DMS153 (cell line): ENCODE measurements around the gene AKR7A3.
"Not testable (repeated sequence)": the region's sequence is repeated elsewhere in the genome, so short reads cannot be mapped to it uniquely, and the experiment has no call there.

Experiments used
- DNase-seq: peaks from one replicate; lab custom pipeline; 2025; lab: John Stamatoyannopoulos, UW

Gene AKR7A3

DNA sequence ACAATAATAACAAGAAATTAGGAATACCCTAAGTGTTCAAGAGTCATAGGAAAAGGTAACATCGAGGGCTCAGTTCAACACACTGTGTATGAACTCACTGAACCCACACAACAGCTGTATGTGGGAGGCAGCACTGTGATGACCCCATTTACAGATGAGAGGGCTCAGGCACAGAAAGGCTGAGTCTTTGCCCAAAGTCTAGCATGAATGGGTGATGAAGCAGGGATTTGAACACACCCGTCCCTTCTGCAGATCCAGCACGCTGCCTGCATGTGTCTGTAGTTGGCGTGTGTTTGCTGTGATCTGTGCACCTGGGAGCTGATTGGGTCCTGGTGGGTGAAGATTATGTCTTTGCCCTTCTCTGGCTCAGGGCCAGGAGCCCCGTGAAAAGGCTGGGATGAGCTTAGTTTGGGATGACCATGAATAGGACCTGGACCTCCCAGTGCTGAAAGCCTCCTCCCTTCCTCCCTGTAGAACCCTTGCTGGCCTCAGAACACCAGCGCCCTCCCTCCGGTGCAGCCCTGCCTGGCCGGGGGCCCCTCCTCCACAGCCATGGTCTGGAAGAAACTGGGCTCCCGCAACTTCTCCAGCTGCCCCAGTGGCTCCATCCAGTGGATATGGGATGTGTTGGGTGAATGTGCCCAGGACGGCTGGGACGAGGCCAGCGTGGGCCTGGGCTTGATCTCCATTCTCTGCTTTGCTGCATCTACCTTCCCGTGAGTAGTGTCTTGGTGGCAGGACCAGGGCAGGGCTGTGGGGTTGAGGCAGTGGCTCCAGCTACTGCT is 28.7 kb upstream of the AKR7A3 start:
- DNase-seq = no peak

DNA sequence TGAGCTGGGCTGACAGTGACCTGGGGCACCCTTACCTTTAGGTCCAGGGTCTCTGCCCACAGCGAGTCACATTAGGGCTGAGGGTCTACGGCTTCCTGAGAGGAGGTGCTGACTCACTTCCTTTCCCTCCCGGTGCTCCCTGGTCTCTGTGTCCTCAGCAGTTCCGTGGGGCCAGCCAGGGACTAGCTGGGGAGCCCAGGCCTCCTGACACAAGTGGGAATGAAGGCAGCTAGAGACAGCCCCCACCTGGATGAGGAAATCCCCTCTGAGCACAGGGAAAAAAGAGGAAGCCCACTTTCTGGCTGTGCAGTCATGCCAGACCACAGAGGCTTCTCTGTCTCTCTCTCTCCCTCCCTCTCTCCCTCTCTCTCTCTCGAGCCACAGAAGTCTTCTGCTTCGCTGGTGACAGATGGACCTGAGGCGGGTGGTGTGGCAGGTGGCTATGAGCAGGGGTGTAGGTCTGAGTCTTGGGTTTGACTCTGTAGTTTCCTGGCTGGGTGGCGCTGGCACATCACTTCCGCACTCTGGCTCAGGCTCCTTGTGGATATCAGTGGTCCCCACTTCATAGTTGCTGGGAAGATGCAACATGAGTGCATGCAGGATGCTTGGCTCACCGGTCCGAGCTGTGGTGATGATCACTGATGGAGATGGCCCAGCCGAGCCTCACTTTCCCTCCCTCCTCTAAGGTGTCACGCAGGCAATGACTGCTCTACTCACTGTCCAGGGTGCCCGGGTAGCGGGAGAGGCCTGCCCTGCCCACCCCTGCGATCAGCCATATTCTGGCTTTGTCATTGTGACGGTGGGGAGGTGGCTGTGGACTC is 27.0 kb upstream of the AKR7A3 start:
- DNase-seq = no peak

DNA sequence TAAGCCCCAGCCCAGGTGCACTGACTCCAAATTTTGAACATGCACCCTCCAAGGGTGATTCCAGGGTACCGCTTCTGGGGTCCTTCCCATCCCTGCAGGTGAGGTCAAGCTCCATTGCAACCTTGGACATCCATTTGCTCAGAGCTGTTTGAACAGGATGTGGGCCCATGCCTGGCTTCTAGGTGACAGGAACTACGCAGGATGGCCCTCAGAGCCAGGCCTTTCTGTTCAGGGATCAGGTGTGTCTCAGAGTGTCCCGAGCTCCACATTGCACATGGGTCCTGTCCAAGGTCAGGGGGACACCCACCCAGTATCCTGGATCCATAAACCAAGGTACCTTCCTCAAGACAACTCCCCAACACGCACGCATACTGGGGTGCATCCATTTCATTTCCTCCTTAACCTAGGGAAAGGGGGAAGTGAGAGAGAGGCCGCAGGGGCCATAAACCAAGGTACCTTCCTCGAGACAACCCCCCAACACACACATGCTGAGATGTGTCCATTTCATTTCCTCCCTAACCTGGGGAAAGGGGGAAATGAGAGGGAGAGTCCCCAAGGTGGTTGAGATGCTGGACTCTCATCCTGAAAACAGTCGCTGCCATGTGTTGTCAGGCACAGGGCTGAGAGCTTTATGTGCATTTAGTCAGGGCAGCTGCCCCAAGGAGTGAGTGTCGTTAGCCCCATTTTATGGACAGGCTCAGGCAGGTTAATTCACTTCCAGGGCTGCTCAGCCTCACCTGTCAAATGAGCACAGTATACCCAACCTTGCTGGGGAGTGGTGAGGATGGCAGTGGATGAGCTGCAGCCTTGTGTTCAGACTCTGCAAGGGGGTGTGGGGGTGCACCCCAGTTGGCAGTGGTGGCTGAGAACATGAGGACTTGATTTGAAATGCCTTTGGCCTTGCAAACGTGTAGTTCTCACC is 25.7 kb upstream of the AKR7A3 start:
- no peak for DNase-seq

DNA sequence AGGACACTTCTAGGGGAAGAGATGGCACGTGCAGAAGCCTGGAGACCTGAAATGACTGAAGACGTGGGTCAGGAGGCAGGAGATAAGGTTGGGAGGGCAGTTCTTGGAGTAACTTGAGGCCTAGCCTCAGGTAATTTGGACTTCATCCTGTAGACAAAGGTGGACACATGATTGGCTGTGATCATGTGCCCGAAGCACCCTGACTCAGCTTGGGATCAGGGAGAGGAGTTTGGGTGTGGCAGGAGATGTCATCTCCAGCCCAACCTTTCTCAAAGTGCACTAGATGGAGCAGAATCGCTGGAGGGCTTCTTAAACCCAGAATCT is 25.0 kb upstream of the AKR7A3 start:
- no peak for DNase-seq

DNA sequence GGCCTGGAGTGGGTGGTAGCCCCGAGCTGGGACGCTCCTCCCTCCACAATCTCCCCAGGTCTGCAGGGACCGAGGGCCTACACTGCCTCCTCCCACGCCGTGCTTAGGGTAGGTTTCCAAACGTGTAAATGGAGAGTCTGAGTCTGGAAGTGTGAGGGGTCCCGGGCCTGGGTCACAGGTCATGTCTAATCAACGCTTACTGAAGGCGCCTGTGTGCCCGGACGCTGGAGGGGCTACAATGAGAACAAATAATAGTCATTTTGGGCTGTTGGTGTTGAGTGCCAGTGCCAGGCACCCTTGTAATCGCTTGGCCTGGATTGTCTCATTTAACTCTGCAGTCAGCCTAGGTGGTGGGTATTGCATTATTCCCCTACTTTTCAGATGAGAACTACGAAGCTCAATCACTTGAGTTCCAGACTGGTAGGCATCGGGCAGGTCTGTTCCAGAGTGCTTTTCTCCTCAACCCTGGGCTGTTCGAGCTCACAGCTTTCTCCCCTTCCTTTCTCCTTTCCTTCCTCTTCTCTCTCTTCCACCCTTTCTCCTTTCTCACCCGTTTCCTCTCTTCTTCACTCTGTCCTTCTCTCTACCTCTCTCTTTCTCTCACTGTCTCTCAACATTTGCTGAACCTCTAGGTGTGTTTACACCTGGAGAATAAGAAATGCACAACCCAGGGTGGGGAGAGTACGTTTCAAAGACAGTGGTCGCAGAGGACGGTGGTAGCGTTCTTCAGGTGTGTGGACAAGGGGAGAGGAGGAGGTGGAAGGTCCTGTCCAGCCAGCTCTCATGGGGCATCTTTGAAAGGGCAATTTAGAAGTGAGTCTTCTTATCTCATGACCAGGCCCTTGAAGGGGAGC is 24.4 kb upstream of the AKR7A3 start:
- DNase-seq = no peak

GRCh38 chr1:19311931-19312781 is 23.6 kb upstream of the AKR7A3 start, which contains the start of the genes AKR7A2 and SLC66A1:
TSS of gene AKR7A2 (minus strand) at chr1:19312144. CDS start at chr1:19312124, 20 bp downstream.
TSS of gene SLC66A1 (plus strand) at chr1:19312326. CDS start at chr1:19317678, 5,352 bp downstream.
- DNase-seq = peak; percentile 77

DNA sequence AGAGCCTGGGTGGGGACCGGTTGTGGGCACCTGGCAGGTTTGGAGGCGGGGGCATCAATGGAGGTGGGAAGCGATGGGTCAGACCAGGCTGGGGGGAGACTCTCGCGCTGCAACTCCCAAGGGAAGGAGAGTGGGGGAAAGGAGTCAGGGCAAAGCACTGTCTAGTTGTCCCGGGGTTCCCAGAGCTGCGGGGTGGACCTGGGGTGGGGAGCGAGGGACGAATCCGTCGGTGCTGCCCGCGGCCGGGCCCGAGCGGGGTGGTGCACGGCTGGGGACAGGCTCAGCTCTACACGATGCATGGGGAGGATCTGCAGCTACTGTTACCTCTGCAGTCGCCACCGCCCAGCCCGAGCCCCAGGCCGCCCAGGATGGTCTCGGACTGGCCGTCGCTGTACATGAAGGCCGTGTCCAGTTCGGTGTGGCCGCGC is 22.9 kb upstream of the AKR7A3 start:
- DNase-seq = no peak

DNA sequence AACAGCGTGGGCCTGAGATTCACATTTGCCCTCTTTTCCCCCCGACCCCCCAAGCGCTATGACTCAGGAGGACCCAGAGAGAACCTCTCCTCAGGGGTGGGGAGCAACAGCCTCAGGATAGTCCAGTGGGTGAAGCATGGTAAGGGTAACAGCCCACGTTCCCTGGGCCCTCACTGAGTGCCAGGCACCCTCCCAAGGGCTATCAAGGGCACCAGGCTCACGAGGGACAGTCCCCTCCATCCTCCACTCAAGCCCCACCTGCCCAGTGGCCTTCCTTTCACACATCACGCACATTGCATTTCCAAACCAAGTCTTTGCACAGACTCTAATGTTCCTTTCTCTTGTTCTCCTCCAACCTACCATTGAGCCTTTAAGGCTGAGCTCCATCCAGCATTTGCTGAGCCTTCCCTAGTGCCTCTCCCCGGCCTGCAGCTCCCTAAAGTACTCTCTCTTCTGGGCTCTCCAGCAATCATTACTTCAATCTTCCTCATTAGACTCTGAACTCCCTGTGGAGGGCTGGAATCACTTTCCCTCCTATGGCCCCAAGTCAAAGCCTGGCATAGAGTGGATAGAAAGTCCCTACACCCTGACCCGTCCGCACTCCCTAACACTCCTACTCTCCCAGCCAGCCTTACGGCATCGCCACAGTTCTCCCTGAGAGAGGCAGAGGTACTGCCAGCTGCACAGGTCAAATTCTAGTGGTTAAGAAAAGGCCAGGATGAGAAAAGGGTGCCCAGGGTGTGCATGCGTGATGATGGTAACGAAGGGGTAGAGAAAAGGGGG is 22.3 kb upstream of the AKR7A3 start:
- DNase-seq = no peak

DNA sequence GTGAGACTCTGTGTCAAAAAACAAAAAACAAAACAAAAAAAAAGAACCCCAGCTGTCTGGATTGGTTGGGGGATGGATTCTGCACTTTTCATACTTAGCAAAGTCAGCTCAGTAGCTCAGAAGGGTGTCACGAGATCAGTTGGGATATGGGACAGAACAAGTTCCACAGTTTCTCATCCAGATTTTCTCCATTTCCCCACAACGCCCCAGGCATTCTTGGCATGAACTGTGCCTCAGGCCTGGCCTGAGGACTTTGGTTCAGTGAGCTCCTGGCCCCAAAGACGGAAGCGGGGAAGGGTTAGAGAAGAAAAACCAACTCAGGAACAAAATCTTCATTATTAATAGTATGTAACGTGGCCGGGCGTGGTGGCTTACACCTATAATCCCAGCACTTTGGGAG is 21.5 kb upstream of the AKR7A3 start:
- no peak for DNase-seq

GRCh38 chr1:19309123-19309813 is 20.7 kb upstream of the AKR7A3 start:
- no peak for DNase-seq

DNA sequence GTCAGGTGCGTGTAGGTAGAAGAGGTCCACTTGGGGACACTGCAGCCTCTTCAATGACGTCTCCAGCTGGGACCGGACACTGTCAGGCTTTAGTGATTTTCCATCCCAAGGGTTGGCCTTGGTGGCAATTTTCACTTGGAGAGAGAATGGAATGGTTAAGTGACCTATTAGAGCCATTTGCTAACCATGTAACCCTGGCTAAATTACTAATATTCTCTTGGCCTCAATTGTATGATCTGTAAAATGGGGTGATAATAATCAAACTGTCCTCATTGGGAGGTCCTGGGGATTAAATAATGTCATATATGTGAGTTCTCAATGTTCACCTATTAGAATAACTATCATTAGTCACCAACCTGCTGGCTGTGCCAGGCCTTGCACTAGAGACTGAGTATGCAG is 19.9 kb upstream of the AKR7A3 start:
- no peak for DNase-seq

DNA sequence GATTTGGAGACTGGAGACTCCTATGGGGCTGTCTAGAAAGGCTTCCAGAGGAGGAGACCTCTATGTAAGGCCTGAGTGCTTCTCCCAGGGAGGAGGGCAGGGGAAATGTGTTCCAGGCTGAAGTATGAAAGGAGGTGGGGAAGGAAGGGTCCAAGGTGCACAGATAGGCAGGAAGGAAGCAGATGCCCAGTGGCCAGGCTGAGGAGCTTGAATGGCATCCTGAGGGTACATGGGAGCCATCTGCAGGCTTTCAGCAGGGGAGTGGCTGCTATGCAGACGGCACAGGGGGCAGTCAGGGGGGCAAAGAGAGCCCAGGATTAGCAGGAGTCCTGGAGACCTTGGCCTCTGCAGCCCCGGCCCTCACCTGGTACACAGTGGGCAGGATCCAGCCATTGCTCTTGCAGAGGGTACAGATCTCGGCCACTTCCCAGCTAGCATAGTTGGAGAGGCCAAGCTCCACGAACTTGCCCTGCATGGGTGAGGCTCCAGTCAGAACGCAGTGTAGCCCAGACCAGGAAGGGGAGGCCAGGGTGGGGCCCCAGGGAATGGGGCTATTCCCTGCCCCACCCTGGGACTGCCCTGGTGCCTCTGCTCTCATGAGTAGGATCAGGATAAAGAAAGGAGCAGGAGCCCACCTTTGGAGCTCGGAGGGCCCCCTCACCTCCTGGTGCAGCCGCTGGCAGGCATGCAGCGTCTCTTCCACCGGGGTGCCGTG is 19.4 kb upstream of the AKR7A3 start:
- no peak for DNase-seq

GRCh38 chr1:19306941-19307340 is 18.4 kb upstream of the AKR7A3 start:
- no peak for DNase-seq

DNA sequence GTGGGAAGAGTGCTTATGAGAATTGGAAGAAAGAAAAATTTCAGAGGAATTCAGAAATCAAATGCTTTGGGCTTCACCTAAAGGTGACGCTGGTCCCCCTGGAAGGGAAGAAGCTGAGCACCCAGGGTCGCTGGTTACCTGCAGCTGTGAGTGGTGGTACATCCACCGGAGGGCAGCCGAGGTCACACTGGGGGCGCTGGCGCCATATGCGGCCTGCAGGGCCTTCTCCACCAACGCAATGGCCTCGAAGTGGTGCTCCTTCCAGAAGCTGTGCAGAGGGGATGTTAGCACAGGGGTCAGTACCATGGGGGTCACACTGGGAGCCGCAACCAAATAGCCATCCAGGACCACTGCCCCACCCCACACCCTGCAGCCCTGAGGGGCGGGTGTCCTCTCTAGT is 17.3 kb upstream of the AKR7A3 start:
- no peak for DNase-seq

DNA sequence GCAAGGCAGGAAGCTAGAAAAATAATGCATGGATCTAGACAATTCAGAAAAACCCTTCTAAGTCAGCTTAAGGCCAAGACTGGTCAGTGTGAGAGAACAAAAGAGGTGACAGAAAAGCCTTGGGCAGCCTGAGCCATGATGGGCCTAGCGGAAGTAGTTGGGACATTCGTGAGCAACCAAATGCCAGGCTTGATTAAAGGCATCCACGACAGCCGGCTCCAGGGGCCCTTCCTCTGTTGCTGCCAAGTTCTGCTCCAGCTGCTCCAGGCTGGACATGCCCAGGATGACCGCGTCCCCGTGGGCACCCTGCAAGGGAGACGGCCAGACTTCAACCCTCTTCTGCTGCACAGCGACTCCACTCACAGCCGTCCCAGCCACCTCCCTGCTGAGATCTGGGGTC is 15.5 kb upstream of the AKR7A3 start:
- not testable (repeated sequence) for DNase-seq

GRCh38 chr1:19300211-19300610 is 11.6 kb upstream of the AKR7A3 start:
- no peak for DNase-seq

DNA sequence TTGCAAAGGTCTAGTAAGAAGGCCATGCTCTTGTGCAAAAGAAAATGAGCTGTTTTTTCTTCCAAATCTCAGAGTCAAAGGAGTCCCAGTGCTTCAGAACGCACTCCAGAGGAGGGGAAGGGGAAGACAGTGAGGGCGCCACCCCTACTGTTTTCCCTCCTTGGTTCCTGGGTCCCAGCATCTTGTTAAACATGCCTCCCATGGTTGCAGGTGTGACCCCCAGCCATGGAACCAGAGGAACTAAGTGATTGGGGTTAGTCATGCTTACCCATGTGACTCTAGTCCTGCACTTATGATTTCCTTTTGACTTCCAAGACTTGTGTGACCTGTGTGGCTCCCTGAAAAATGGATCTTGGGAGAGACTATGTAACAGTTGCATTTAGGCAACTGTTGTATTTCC is 6.1 kb upstream of the AKR7A3 start:
- no peak for DNase-seq

- no peak for DNase-seq
Measured at GRCh38 chr1:19289244-19289643, 674 bp upstream of the AKR7A3 start.
